ENCODE data around the gene TNFRSF8. TPM values are rescaled to one million over a fixed set of nuclear protein-coding genes. Genes with fewer than 3 reads are reported as not detected.

TNFRSF8 gene
- total RNA-seq, 4 donors from 2014 or later = 0.18 to 1.2 (median 0.76) TPM; not detected in 1

GRCh38 chr1:12064073-12064969 is 1.2 kb downstream of the TNFRSF8 start:
- intact Hi-C loops (cut with DNase I) = no loop called here
- Histone ChIP-seq H3K4me3 (peak overlapping the region in 1 of 4 donors; percentile 46), H3K27me3 (peaks cover 7 to 93% (median 10%) of the 10 kb centered on the region in 4 donors)

GRCh38 chr1:12065872-12066271 is 2.8 kb downstream of the TNFRSF8 start:
- no peaks in the 10 kb centered on the region for H3K36me3 ChIP-seq
- TF ChIP-seq CTCF (IDR thresholded peaks at IDR 0.05) (no peak), POLR2A (IDR thresholded peaks at IDR 0.05) (no peak)
- no peaks in the 10 kb centered on the region for H3K9me3 ChIP-seq
- DNase-seq = no peak
- WGBS, 2 donors = 45 to 55% methylated on average over 6 of the region's 6 CpGs
- intact Hi-C loops (cut with DNase I) = no loop called here
- peaks cover 7 to 93% (median 10%) of the 10 kb centered on the region in 4 donors for H3K27me3 ChIP-seq
- H3K4me1 ChIP-seq = peaks cover 4 to 22% (median 14%) of the 10 kb centered on the region in 3 donors
- no peak overlapping the region for H3K27ac ChIP-seq
- no peak overlapping the region for H3K4me3 ChIP-seq

More at GRCh38 chr1:12064073-12064969, 1.2 kb downstream of the TNFRSF8 start:
- Histone ChIP-seq H3K27ac (no peak overlapping the region), H3K36me3 (no peaks in the 10 kb centered on the region), H3K9me3 (no peaks in the 10 kb centered on the region), H3K4me1 (peaks cover 4 to 22% (median 14%) of the 10 kb centered on the region in 3 donors)
- 18 to 21% methylated on average over 13 to 14 of the region's 17 CpGs for WGBS, 2 donors
- TF ChIP-seq POLR2A (IDR thresholded peaks at IDR 0.05) (no peak), CTCF (IDR thresholded peaks at IDR 0.05) (no peak)
- no peak for DNase-seq

GRCh38 chr1:12067900-12068821 is 5.1 kb downstream of the TNFRSF8 start:
- no peaks in the 10 kb centered on the region for H3K36me3 ChIP-seq
- DNase-seq = no peak
- peaks cover 7 to 99% (median 10%) of the 10 kb centered on the region in 4 donors for H3K27me3 ChIP-seq
- no peak for TF ChIP-seq CTCF (IDR thresholded peaks at IDR 0.05)
- no peak for TF ChIP-seq POLR2A (IDR thresholded peaks at IDR 0.05)
- WGBS, 2 donors = 21 to 36% methylated on average over 8 to 9 of the region's 14 CpGs
- H3K4me1 ChIP-seq = peaks cover 4 to 20% (median 13%) of the 10 kb centered on the region in 3 donors
- H3K9me3 ChIP-seq = no peaks in the 10 kb centered on the region
- H3K27ac ChIP-seq = peak overlapping the region in 2 of 4 donors; percentile 21 to 49
- intact Hi-C loops (cut with DNase I) = no loop called here
- H3K4me3 ChIP-seq = no peak overlapping the region

GRCh38 chr1:12069623-12070244 is 6.6 kb downstream of the TNFRSF8 start:
- TF ChIP-seq POLR2A (IDR thresholded peaks at IDR 0.05) = no peak
- Histone ChIP-seq H3K27ac (no peak overlapping the region), H3K27me3 (peaks cover 0 to 86% (median 0%) of the 10 kb centered on the region in 4 donors), H3K4me3 (no peak overlapping the region), H3K4me1 (peaks cover 0 to 10% (median 6%) of the 10 kb centered on the region in 3 donors), H3K9me3 (no peaks in the 10 kb centered on the region), H3K36me3 (no peaks in the 10 kb centered on the region)
- WGBS, 2 donors = 37 to 50% methylated on average over 8 to 10 of the region's 10 CpGs
- DNase-seq = no peak
- intact Hi-C loops (cut with DNase I) = no loop called here

- peaks cover 0 to 78% (median 0%) of the 10 kb centered on the region in 4 donors for H3K27me3 ChIP-seq
- WGBS, 2 donors = 70 to 71% methylated on average over 3 of the region's 3 CpGs
- H3K27ac ChIP-seq = no peak overlapping the region
- H3K36me3 ChIP-seq = no peaks in the 10 kb centered on the region
- intact Hi-C loops (cut with DNase I) = no loop called here
- no peak for DNase-seq
- H3K4me3 ChIP-seq = no peak overlapping the region
- no peaks in the 10 kb centered on the region for H3K9me3 ChIP-seq
- H3K4me1 ChIP-seq = peaks cover 0 to 10% (median 6%) of the 10 kb centered on the region in 3 donors
- TF ChIP-seq CTCF (IDR thresholded peaks at IDR 0.05) = no peak
- no peak for TF ChIP-seq POLR2A (IDR thresholded peaks at IDR 0.05)
These were observed 8.8 kb downstream of the TNFRSF8 start for GRCh38 chr1:12071892-12072291.

Measured in esophagus squamous epithelium (tissue), 5 donors.